ENCODE data around the gene RBM17. TPM values are rescaled to one million over a fixed set of nuclear protein-coding genes. Genes with fewer than 3 reads are reported as not detected.

The RBM17 gene
- total RNA-seq, 1 experiment from 2014 or later = 124 TPM

DNA sequence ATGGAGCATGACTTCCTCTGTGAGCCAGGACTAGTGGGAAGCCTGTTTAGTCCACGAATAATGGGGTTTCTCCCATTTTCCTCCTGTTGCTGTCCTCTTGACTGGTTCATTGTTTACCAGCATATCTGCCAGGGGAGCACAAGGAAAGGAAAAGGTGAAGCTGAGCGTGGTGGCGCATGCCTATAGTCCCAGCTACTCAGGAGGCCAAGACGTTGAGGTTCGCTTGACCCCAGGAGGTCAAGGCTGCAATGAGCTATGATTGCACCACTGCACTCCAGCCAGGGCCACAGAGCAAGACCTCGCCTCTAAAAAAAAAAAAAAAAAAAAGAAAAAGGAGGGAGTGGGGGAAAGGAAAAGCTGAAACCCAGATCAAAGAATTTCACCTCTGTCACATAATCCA is 20.8 kb upstream of the RBM17 start:
- no CpG with 5 or more reads among the region's 6 CpGs for WGBS (ENCODE audit: extremely low coverage, insufficient read length, low lambda C conversion rate)
- Histone ChIP-seq H4K8ac (replicated peaks; ENCODE audit: insufficient read length, low read depth, low read length) (no peak overlapping the region), H3K9ac (ENCODE audit: extremely low read depth, insufficient read length, low read length) (no peak overlapping the region), H2BK120ac (ENCODE audit: low read depth, low read length, poor library complexity, severe bottlenecking) (no peak overlapping the region), H4K5ac (ENCODE audit: insufficient read length, low read depth, low read length) (no peak overlapping the region), H2BK15ac (ENCODE audit: low read depth, low read length) (no peak overlapping the region), H3K56ac (ENCODE audit: insufficient read length, low read depth, low read length) (no peak overlapping the region), H2BK12ac (ENCODE audit: insufficient read length, low read depth, low read length) (no peak overlapping the region), H4K20me1 (ENCODE audit: control insufficient read depth, insufficient read depth, insufficient read length) (no peaks in the 10 kb centered on the region), H2BK20ac (ENCODE audit: low read depth, low read length, poor library complexity, severe bottlenecking) (no peak overlapping the region), H3K4ac (ENCODE audit: low read depth, low read length) (no peak overlapping the region), H3K23me2 (ENCODE audit: insufficient read length, low read depth, low read length, poor library complexity, severe bottlenecking) (no peaks in the 10 kb centered on the region), H3K27me3 (ENCODE audit: insufficient read depth, low read length) (no peaks in the 10 kb centered on the region; the same call in none of the 2 replicates), H3K27ac (ENCODE audit: insufficient read length, low read depth, low read length) (no peak overlapping the region), H3K14ac (ENCODE audit: insufficient read depth, low read length) (no peak overlapping the region), H3K79me2 (ENCODE audit: insufficient read depth, low read length) (no peaks in the 10 kb centered on the region), H3K79me1 (ENCODE audit: insufficient read depth, low read depth, low read length, poor library complexity, severe bottlenecking) (no peaks in the 10 kb centered on the region), H2AFZ (ENCODE audit: low read length) (no peak overlapping the region), H3K23ac (ENCODE audit: insufficient read length, low read depth, low read length) (no peak overlapping the region), H3T11ph (ENCODE audit: low read length) (no peak overlapping the region), H4K91ac (ENCODE audit: insufficient read length, low read depth, low read length) (no peak overlapping the region), H3K9me3 (ENCODE audit: control insufficient read depth, low read depth, low read length) (no peaks in the 10 kb centered on the region), H3K18ac (ENCODE audit: insufficient read length, low read depth, low read length) (no peak overlapping the region), H3K4me1 (ENCODE audit: insufficient read depth, low read length) (no peaks in the 10 kb centered on the region), H3K4me2 (ENCODE audit: insufficient read depth, insufficient read length, low read length) (no peak overlapping the region), H2BK5ac (ENCODE audit: insufficient read length, low read length) (no peak overlapping the region), H2AK5ac (ENCODE audit: insufficient read length, low read length) (no peak overlapping the region)
- Mint-ChIP-seq H3K9me3 (peaks cover 0 to 3% of the 10 kb centered on the region in 2 experiments; a peak in 3 of 5 replicates), H3K27me3 (ENCODE audit: low read depth) (no peaks in the 10 kb centered on the region), H3K4me3 (no peak overlapping the region), H3K27ac (peak overlapping the region in 1 of 3 experiments; percentile 31; a peak in 1 of 7 replicates), H3K4me1 (peaks cover 4 to 6% of the 10 kb centered on the region in 2 experiments), H3K36me3 (ENCODE audit: insufficient read depth in 1 of 3, low read depth in 3 of 3) (no peaks in the 10 kb centered on the region; a peak in 1 of 7 replicates)
- DNase-seq = no peak
- no peak for TF ChIP-seq CTCF (conservative IDR thresholded peaks at IDR 0.05)
